K562 (cell line): ENCODE results near the gene PTPRT. TPM values are rescaled to one million over a fixed set of nuclear protein-coding genes. Genes with fewer than 3 reads are reported as not detected.
"Not testable (repeated sequence)": the region's sequence is repeated elsewhere in the genome, so short reads cannot be mapped to it uniquely, and the experiment has no call there.

Source experiments
- ATAC-seq: fragments of 200-7000 bp; cut with Tn5 transposase; 3 replicates; pipeline ENCODE4 v1.9.1; 2020; ENCODE audit warnings: moderate library complexity
- BruUV-seq: library from RNA; stranded (reverse); fragments of 400-500 nt; replicated peaks from 2 replicates; lab custom pipeline; 2021; lab: Mats Ljungman, UMichigan
- CTCF ChIA-PET: fragments of 300-600 bp; formaldehyde crosslinking; extraction: SDS; loops from one replicate; lab custom pipeline; 2021; ENCODE audit warnings: low intra/inter-chr PET ratio; lab: Yijun Ruan, JAX
- POLR2A ChIA-PET: fragments of 300-600, 350-650 bp; sonication (Branson Sonifier 250); formaldehyde crosslinking; extraction: SDS; loops from one replicate; lab custom pipeline; 2021; ENCODE audit warnings: antibody characterized with exemption, inconsistent platforms; lab: Yijun Ruan, JAX
- DNase-seq, 4 experiments: peaks; one replicate each; pipeline versions ENCODE4 v3.0.0 to v3.0.0-alpha.2; 2011 to 2018; ENCODE audit warnings: low spot score in 3 of 4, mixed read lengths in 3 of 4; ENCODE audit errors: extremely low read depth in 1 of 4
- FAIRE-seq: peaks from 2 replicates; lab custom pipeline; 2011; peaks lifted over from hg19 to GRCh38; lab: Jason Lieb, UNC
- H2AFZ ChIP-seq: 2 replicates; pipeline ENCODE4 v1.6.0; 2011; ENCODE audit warnings: low read depth, low read length, control low read depth, inconsistent platforms
- H3K27ac ChIP-seq: fragments of 200-600 bp; 3 replicates; pipeline ENCODE4 v1.8.0; 2011; ENCODE audit warnings: low read depth, mild to moderate bottlenecking, control low read depth, inconsistent platforms, low read length, moderate library complexity, mixed read lengths; ENCODE audit errors: extremely low read depth
- H3K27me3 ChIP-seq, 2 experiments: fragments of 300-600 bp in 1 of 2; 2 replicates in 1 of 2; 3 replicates in 1 of 2; pipeline versions ENCODE4 v1.6.0 to v1.8.0; 2011; ENCODE audit warnings: inconsistent platforms in 2 of 2, low read length in 2 of 2, mild to moderate bottlenecking in 1 of 2, mixed read lengths in 1 of 2, moderate library complexity in 1 of 2; ENCODE audit not compliant: control insufficient read depth in 2 of 2, insufficient read depth in 2 of 2
- H3K36me3 ChIP-seq: fragments of 300-600 bp; 3 replicates; pipeline ENCODE4 v1.8.0; 2011; ENCODE audit warnings: mild to moderate bottlenecking, low read length, inconsistent platforms; ENCODE audit not compliant: control insufficient read depth, insufficient read depth
- H3K4me1 ChIP-seq, 2 experiments: fragments of 200-600 bp in 1 of 2; replicated peaks in 1 of 2; 2 replicates in 1 of 2; 3 replicates in 1 of 2; pipeline versions ENCODE4 v1.5.1 to v1.8.0; 2011; ENCODE audit warnings: inconsistent platforms in 2 of 2, low read length in 2 of 2, mild to moderate bottlenecking in 1 of 2, mixed read lengths in 1 of 2, moderate library complexity in 1 of 2; ENCODE audit not compliant: control insufficient read depth in 2 of 2, insufficient read depth in 2 of 2
- H3K4me2 ChIP-seq: 2 replicates; pipeline ENCODE4 v1.6.1; 2011; ENCODE audit warnings: low read length, control low read depth, inconsistent platforms, mixed read lengths; ENCODE audit not compliant: insufficient read depth
- H3K4me3 ChIP-seq: fragments of 200-600 bp; sonication (generic), shearing (Covaris generic); 2 replicates; pipeline ENCODE4 v1.5.1; 2016; ENCODE audit warnings: control low read depth, inconsistent platforms
- H3K79me2 ChIP-seq: fragments of 200-600 bp; 3 replicates; pipeline ENCODE4 v1.8.0; 2011; ENCODE audit warnings: low read length, inconsistent platforms; ENCODE audit not compliant: control insufficient read depth, insufficient read depth
- H3K9ac ChIP-seq, 2 experiments: 2 replicates each; pipeline versions ENCODE4 v1.6.0 to v1.6.1; 2011; ENCODE audit warnings: low read depth in 2 of 2, low read length in 2 of 2, control low read depth in 1 of 2, inconsistent platforms in 1 of 2, mild to moderate bottlenecking in 1 of 2, mixed read lengths in 1 of 2; ENCODE audit not compliant: insufficient read depth in 1 of 2
- H3K9me1 ChIP-seq: one replicate; pipeline ENCODE4 v1.6.0; 2011; ENCODE audit warnings: inconsistent platforms, mild to moderate bottlenecking, low read length, moderate library complexity; ENCODE audit not compliant: control insufficient read depth, insufficient read depth
- H3K9me3 ChIP-seq: replicated peaks from 2 replicates; pipeline ENCODE4 v1.5.1; 2011; ENCODE audit warnings: low read depth, low read length, inconsistent platforms; ENCODE audit not compliant: control insufficient read depth, insufficient read depth
- H4K20me1 ChIP-seq: replicated peaks from 2 replicates; pipeline ENCODE4 v1.6.1; 2011; ENCODE audit warnings: low read length, inconsistent platforms, mixed read lengths; ENCODE audit not compliant: control insufficient read depth, insufficient read depth
- CHD1 ChIP-seq: fragments of 200-600 bp; sonication (generic); IDR thresholded peaks from one replicate; pipeline ENCODE4 v1.6.1; 2012; ENCODE audit warnings: mild to moderate bottlenecking, moderate library complexity, low read length, inconsistent platforms
- MCM5 ChIP-seq: fragments of 450-650 bp; IDR thresholded peaks from 2 replicates; pipeline ENCODE4 v1.6.1; 2016; ENCODE audit warnings: low read depth
- ZNF134 ChIP-seq: fragments of 250-450 bp; sonication (Bioruptor Pico); conservative IDR thresholded peaks from 2 replicates; pipeline ENCODE4 v1.4.0; 2020
- WGBS: fragments of 100-300 bp; shearing (Covaris generic); methylation state at CpG from one replicate; pipeline ENCODE4 v1.1.6; 2016; ENCODE audit warnings: low coverage, mixed read lengths; ENCODE audit not compliant: insufficient coverage; ENCODE audit errors: missing lambda C conversion rate; 5-methylcytosine and 5-hydroxymethylcytosine counted together
- in situ Hi-C: fragments of 300-500 bp; cut with MboI; formaldehyde crosslinking; loops from 4 replicates; pipeline ENCODE4 v1.15.0; 2018; ENCODE audit warnings: inconsistent platforms, mixed read lengths
- intact Hi-C: fragments of 100-400 bp; cut with micrococcal nuclease; formaldehyde crosslinking; loops from 2 replicates; pipeline ENCODE4 v1.14.2; 2022
- polyA plus RNA-seq, 8 experiments: library from polyadenylated mRNA; depleted of rRNA in 4 of 8; stranded (reverse) in 5 of 8; unstranded in 3 of 8; fragments of >200 nt; fragmentation: Nextera tagmentation in 2 of 8; fragmentation: Illumina TruSeq in 1 of 8; extraction: Ambion mirVana in 2 of 8; extraction: Trizol in 1 of 8; gene quantifications; 2 replicates each; pipeline versions ENCODE4 v1.2.1 to v1.2.3, GENCODE V29; 2011 to 2014; ENCODE audit warnings: inconsistent platforms in 1 of 8, missing spikeins in 1 of 8
- total RNA-seq, 7 experiments: library from RNA; depleted of rRNA in 6 of 7; stranded (reverse); fragments of >200 nt in 6 of 7; fragmentation: Illumina TruSeq in 2 of 7; extraction: Trizol in 2 of 7; gene quantifications; 2 replicates each; pipeline versions ENCODE4 v1.2.1 to v1.2.3, GENCODE V29; 2011 to 2021; ENCODE audit warnings: low replicate concordance in 1 of 7
- TF ChIP-seq, protein P1 (sequence below): fragments of 250-450 bp; sonication (Bioruptor Pico); IDR thresholded peaks from 2 replicates; pipeline ENCODE4 v1.5.0; 2020; ENCODE audit warnings: mild to moderate bottlenecking

PTPRT gene
- total and polyA plus RNA-seq, 9 of the 15 experiments (the other 6 are each of a cell fraction or from before 2014, with no cell fraction given), result not detected

GRCh38 chr20:42212391-42212790 is 977.3 kb downstream of the PTPRT start:
- intact Hi-C loops, result no loop called here
- no peak for TF ChIP-seq MCM5
- no peak for TF ChIP-seq ZNF134 (CRISPR knock-in tag)
- TF ChIP-seq CHD1, result no peak
- TF ChIP-seq, protein P1, sequence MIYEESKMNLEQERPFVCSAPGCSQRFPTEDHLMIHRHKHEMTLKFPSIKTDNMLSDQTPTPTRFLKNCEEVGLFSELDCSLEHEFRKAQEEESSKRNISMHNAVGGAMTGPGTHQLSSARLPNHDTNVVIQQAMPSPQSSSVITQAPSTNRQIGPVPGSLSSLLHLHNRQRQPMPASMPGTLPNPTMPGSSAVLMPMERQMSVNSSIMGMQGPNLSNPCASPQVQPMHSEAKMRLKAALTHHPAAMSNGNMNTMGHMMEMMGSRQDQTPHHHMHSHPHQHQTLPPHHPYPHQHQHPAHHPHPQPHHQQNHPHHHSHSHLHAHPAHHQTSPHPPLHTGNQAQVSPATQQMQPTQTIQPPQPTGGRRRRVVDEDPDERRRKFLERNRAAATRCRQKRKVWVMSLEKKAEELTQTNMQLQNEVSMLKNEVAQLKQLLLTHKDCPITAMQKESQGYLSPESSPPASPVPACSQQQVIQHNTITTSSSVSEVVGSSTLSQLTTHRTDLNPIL, result no peak
- TF ChIP-seq, all 486 proteins: peak for 0
- no peak overlapping the region for H3K9ac ChIP-seq
- no peaks in the 10 kb centered on the region for H3K9me1 ChIP-seq
- H3K79me2 ChIP-seq, result no peaks in the 10 kb centered on the region
- H3K4me1 ChIP-seq, result no peaks in the 10 kb centered on the region
- no peaks in the 10 kb centered on the region for H3K27me3 ChIP-seq
- H3K9me3 ChIP-seq, result no peaks in the 10 kb centered on the region
- FAIRE-seq, result no peak
- no peak for DNase-seq
- no peak overlapping the region for H3K4me2 ChIP-seq
- WGBS, result 2% methylated on average over 3 of the region's 3 CpGs
- H3K27ac ChIP-seq, result no peak overlapping the region
- H3K36me3 ChIP-seq, result no peaks in the 10 kb centered on the region
- ChIA-PET CTCF (no interaction called here), POLR2A (no interaction called here)
- in situ Hi-C loops, result no loop called here
- H2AFZ ChIP-seq, result no peak overlapping the region
- BruUV-seq, result no TSS peak
- ATAC-seq, result no peak
- no peak overlapping the region for H3K4me3 ChIP-seq
- no peaks in the 10 kb centered on the region for H4K20me1 ChIP-seq

GRCh38 chr20:42206557-42206956 is 983.1 kb downstream of the PTPRT start:
- 3% methylated on average over 4 of the region's 15 CpGs for WGBS
- H3K27ac ChIP-seq, intact Hi-C loops, H3K9me1 ChIP-seq, H3K4me1 ChIP-seq, H3K27me3 ChIP-seq, H3K9me3 ChIP-seq, BruUV-seq, CTCF ChIA-PET, H3K4me2 ChIP-seq, ATAC-seq, H2AFZ ChIP-seq, FAIRE-seq, H3K4me3 ChIP-seq, H4K20me1 ChIP-seq, DNase-seq, H3K79me2 ChIP-seq, in situ Hi-C loops, H3K9ac ChIP-seq, H3K36me3 ChIP-seq: not testable (repeated sequence)
- POLR2A ChIA-PET, result interaction anchor here (0.6 kb wide), 1 partner anchor 1193 kb away, joined by 3 read pairs; no protein-coding TSS in a partner anchor
